Skeletal muscle satellite cell (primary cell): ENCODE measurements around the gene RET.
"Not testable (repeated sequence)": the region's sequence is repeated elsewhere in the genome, so short reads cannot be mapped to it uniquely, and the experiment has no call there.

ENCODE experiments used
- H3K27me3 ChIP-seq: 2 replicates; pipeline ENCODE4 v1.7.0; 2013; ENCODE audit warnings: low read length; ENCODE audit not compliant: control insufficient read depth, insufficient read depth
- H3K36me3 ChIP-seq: 2 replicates; pipeline ENCODE4 v1.7.0; 2013; ENCODE audit warnings: mild to moderate bottlenecking, control low read depth, low read length; ENCODE audit not compliant: insufficient read depth
- H3K4me1 ChIP-seq: 2 replicates; pipeline ENCODE4 v1.7.0; 2013; ENCODE audit warnings: low read length; ENCODE audit not compliant: control insufficient read depth, insufficient read depth
- H3K4me2 ChIP-seq: 2 replicates; pipeline ENCODE4 v1.7.0; 2013; ENCODE audit warnings: mild to moderate bottlenecking, low read length
- H3K4me3 ChIP-seq: 2 replicates; pipeline ENCODE4 v1.7.0; 2013; ENCODE audit warnings: low read length
- H3K9ac ChIP-seq: 2 replicates; pipeline ENCODE4 v1.7.0; 2013; ENCODE audit warnings: mild to moderate bottlenecking, low read depth, low read length, moderate library complexity
- H3K9me3 ChIP-seq: replicated peaks from 2 replicates; pipeline ENCODE4 v1.7.0; 2013; ENCODE audit warnings: mild to moderate bottlenecking, control low read depth, low read length

RET gene

GRCh38 chr10:43086321-43086942 is 9.6 kb downstream of the RET start:
- no peak overlapping the region for H3K9ac ChIP-seq
- peaks cover 88% of the 10 kb centered on the region for H3K27me3 ChIP-seq
- no peak overlapping the region for H3K4me3 ChIP-seq
- H3K9me3 ChIP-seq, result no peaks in the 10 kb centered on the region
- no peaks in the 10 kb centered on the region for H3K36me3 ChIP-seq
- H3K4me2 ChIP-seq, result no peak overlapping the region
- H3K4me1 ChIP-seq, result no peaks in the 10 kb centered on the region

- H3K9me3 ChIP-seq, result no peaks in the 10 kb centered on the region
- H3K4me2 ChIP-seq, result no peak overlapping the region
- no peak overlapping the region for H3K9ac ChIP-seq
- no peaks in the 10 kb centered on the region for H3K36me3 ChIP-seq
- H3K4me3 ChIP-seq, result no peak overlapping the region
- H3K4me1 ChIP-seq, result no peaks in the 10 kb centered on the region
- peaks cover 75% of the 10 kb centered on the region for H3K27me3 ChIP-seq
Observed at GRCh38 chr10:43089519-43089918, 12.7 kb downstream of the RET start.

- no peaks in the 10 kb centered on the region for H3K9me3 ChIP-seq
- H3K9ac ChIP-seq, result no peak overlapping the region
- H3K27me3 ChIP-seq, result peaks cover 75% of the 10 kb centered on the region
- H3K4me1 ChIP-seq, result no peaks in the 10 kb centered on the region
- H3K4me3 ChIP-seq, result no peak overlapping the region
- no peak overlapping the region for H3K4me2 ChIP-seq
- no peaks in the 10 kb centered on the region for H3K36me3 ChIP-seq
Observed at GRCh38 chr10:43090188-43090587, 13.3 kb downstream of the RET start.

- Histone ChIP-seq H3K4me3 (no peak overlapping the region), H3K27me3 (peaks cover 75% of the 10 kb centered on the region), H3K4me2 (no peak overlapping the region), H3K4me1 (no peaks in the 10 kb centered on the region), H3K9ac (no peak overlapping the region), H3K36me3 (no peaks in the 10 kb centered on the region), H3K9me3 (no peaks in the 10 kb centered on the region)
Observed at GRCh38 chr10:43090664-43091063, 13.8 kb downstream of the RET start.

- Histone ChIP-seq H3K9ac (no peak overlapping the region), H3K4me3 (no peak overlapping the region), H3K36me3 (no peaks in the 10 kb centered on the region), H3K4me1 (no peaks in the 10 kb centered on the region), H3K4me2 (no peak overlapping the region), H3K27me3 (peaks cover 75% of the 10 kb centered on the region), H3K9me3 (no peaks in the 10 kb centered on the region)
Observed at GRCh38 chr10:43091846-43092245, 15.0 kb downstream of the RET start.

- H3K27me3 ChIP-seq, result peaks cover 75% of the 10 kb centered on the region
- no peak overlapping the region for H3K4me2 ChIP-seq
- H3K4me3 ChIP-seq, result no peak overlapping the region
- no peak overlapping the region for H3K9ac ChIP-seq
- no peaks in the 10 kb centered on the region for H3K9me3 ChIP-seq
- H3K4me1 ChIP-seq, result no peaks in the 10 kb centered on the region
- no peaks in the 10 kb centered on the region for H3K36me3 ChIP-seq
Observed at GRCh38 chr10:43093423-43094076, 16.7 kb downstream of the RET start.

GRCh38 chr10:43094085-43094484 is 17.2 kb downstream of the RET start:
- H3K4me2 ChIP-seq, result no peak overlapping the region
- no peaks in the 10 kb centered on the region for H3K9me3 ChIP-seq
- H3K4me3 ChIP-seq, result no peak overlapping the region
- H3K27me3 ChIP-seq, result peaks cover 70% of the 10 kb centered on the region
- no peaks in the 10 kb centered on the region for H3K4me1 ChIP-seq
- H3K9ac ChIP-seq, result no peak overlapping the region
- no peaks in the 10 kb centered on the region for H3K36me3 ChIP-seq

- H3K9me3 ChIP-seq, H3K4me3 ChIP-seq, H3K4me2 ChIP-seq, H3K9ac ChIP-seq, H3K4me1 ChIP-seq, H3K36me3 ChIP-seq: not testable (repeated sequence)
- H3K27me3 ChIP-seq, result peaks cover 57% of the 10 kb centered on the region
Observed at GRCh38 chr10:43099339-43099738, 22.5 kb downstream of the RET start.

GRCh38 chr10:43099928-43100327 is 23.1 kb downstream of the RET start:
- H3K9ac ChIP-seq, result no peak overlapping the region
- peaks cover 55% of the 10 kb centered on the region for H3K27me3 ChIP-seq
- H3K4me3 ChIP-seq, result no peak overlapping the region
- no peak overlapping the region for H3K4me2 ChIP-seq
- H3K36me3 ChIP-seq, result no peaks in the 10 kb centered on the region
- H3K9me3 ChIP-seq, result no peaks in the 10 kb centered on the region
- H3K4me1 ChIP-seq, result no peaks in the 10 kb centered on the region

- H3K9me3 ChIP-seq, result no peaks in the 10 kb centered on the region
- no peak overlapping the region for H3K4me3 ChIP-seq
- H3K27me3 ChIP-seq, result peaks cover 50% of the 10 kb centered on the region
- peaks cover 3% of the 10 kb centered on the region for H3K4me1 ChIP-seq
- H3K9ac ChIP-seq, result no peak overlapping the region
- H3K4me2 ChIP-seq, result no peak overlapping the region
- no peaks in the 10 kb centered on the region for H3K36me3 ChIP-seq
Observed at GRCh38 chr10:43100366-43100765, 23.5 kb downstream of the RET start.

GRCh38 chr10:43102063-43102828 is 25.4 kb downstream of the RET start:
- H3K27me3 ChIP-seq, result peaks cover 33% of the 10 kb centered on the region
- H3K4me3 ChIP-seq, result no peak overlapping the region
- no peaks in the 10 kb centered on the region for H3K36me3 ChIP-seq
- H3K4me1 ChIP-seq, result peaks cover 3% of the 10 kb centered on the region
- H3K9me3 ChIP-seq, result no peaks in the 10 kb centered on the region
- no peak overlapping the region for H3K9ac ChIP-seq
- H3K4me2 ChIP-seq, result no peak overlapping the region
